Measurements from ENCODE around the gene RHD.
"Not testable (repeated sequence)": the region's sequence is repeated elsewhere in the genome, so short reads cannot be mapped to it uniquely, and the experiment has no call there.

RHD gene

GRCh38 chr1:25360596-25361581, 88.6 kb downstream of the RHD start:
- peak; percentile 32 for DNase-seq

- DNase-seq: no peak
Measured at GRCh38 chr1:25361901-25362300, 89.6 kb downstream of the RHD start.

DNA sequence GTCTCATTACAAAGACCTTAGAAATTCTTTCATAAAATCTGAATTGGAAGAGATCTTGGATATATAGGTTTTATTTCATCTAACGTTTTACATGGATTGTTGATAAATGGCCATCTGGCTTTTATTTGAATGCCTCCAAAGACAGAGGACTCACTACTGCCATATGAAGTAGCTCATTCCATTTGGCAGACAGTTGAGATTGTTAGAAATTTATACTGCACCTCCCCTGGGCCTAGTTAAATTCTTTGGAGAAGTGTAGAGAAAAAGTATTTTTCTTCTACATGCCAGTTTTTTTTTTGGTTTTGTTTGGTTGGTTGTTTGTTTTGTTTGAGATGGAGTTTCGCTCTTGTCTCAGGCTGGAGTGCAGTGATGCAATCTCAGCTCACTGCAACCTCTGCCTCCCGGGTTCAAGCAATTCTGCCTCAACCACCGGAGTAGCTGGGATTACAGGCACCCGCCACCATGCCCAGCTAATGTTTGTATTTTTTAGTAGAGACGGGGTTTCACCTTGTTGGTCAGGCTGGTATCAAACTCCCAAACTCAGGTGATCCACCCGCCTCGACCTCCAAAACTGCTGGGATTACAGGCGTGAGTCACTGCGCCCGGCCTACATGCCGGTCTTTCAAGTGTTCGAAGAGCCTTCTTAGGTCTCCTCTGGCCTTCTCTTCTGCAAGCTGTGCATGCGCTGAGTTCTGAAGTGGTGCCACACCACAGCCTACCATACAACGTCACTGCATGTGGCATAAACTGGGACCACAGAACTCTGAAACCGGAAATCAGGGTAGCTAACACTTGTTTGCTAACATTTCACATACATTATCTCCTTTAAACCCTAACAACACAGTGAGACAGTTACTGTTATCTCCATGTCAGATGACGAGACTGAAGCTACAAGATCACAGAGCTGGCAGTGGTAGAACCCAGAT, 90.6 kb downstream of the RHD start:
- not testable (repeated sequence) for DNase-seq

GRCh38 chr1:25369241-25369640, 96.9 kb downstream of the RHD start:
- no peak for DNase-seq

DNA sequence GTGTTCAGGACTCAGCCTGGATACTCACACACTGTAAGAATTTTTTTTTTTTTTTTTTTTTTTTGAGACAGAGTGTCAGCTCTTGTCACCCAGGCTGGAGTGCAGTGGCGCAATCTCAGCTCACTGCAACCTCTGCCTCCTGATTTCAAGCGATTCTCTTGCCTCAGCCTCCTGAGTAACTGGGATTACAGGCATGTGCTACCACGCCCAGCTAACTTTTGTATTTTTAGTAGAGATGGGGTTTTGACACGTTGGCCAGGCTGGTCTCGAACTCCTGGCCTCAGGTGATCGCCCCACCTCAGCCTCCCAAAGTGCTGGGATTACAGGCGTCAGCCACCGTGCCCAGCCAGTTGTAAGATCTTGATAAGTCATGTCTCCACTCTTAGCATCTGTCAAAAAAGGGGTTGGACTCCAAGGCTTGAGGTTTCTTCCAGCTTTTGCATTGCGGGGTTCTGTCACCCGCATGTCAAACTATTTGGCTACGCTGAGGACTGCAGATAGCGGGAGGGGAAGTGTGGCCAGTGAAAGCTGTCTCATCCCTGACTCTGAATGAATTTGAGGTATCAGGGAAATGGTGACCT, 97.5 kb downstream of the RHD start:
- DNase-seq: not testable (repeated sequence)

- not testable (repeated sequence) for DNase-seq
Measured at GRCh38 chr1:25371757-25372156, 99.4 kb downstream of the RHD start.

- not testable (repeated sequence) for DNase-seq
Measured at GRCh38 chr1:25378367-25378766, 106.1 kb downstream of the RHD start.
